ENCODE measurements around the gene RING1. TPM values are rescaled to one million over a fixed set of nuclear protein-coding genes. Genes with fewer than 3 reads are reported as not detected.

The RING1 gene
- total and polyA plus RNA-seq, 10 of the 15 experiments (the other 5 are each of a cell fraction or from before 2014, with no cell fraction given): 2.0 to 27.2 (median 15.8) TPM

DNA sequence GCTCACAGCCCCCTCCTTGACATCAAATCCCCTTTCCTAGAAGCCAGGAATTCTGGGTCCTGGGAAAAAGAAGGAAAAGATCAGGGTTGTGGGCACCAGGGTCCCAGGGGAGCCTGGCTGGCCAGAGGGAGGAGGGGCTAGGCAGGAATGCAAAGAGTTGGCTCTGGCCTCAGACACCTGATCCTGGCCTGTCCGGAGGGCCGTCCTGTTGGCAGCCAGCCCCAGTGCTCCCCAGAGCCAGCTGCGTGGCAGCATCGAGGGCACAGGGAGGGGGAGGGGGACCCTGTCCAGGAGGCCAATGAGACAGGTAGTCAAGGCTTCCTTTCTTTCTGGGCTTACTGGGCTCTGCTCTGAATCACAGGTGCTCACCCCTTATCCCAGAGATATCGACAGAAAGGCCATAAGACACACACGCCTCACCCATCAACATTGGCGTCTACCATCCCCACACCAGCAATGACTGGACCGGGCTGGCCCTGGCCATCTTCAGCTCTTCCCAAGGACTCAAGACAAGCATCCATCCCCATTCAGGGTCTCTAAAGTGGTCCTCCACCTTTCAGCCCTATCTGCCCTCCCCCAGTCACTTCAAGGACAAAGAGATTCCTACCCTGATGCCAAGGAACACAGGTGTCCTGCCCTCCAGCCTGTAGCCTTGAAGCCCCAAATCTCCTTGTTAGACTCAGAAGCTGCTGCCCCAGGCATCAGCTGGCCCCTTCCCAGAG is 16.8 kb upstream of the RING1 start:
- no peak overlapping the region for H3K4me2 ChIP-seq (ENCODE audit: control insufficient read depth, insufficient read depth)
- no peak overlapping the region for H3K4me3 ChIP-seq
- H3K4me1 ChIP-seq (ENCODE audit: control insufficient read depth, insufficient read depth, low read length): no peaks in the 10 kb centered on the region
- intact Hi-C loops (cut with micrococcal nuclease; ENCODE audit: unreplicated experiment): no loop called here
- H3K27me3 ChIP-seq (replicated peaks in 1 of 2; ENCODE audit: control insufficient read depth in 2 of 2, insufficient read depth in 2 of 2, low read length in 1 of 2): peaks cover 2 to 5% of the 10 kb centered on the region in 2 experiments
- no peaks in the 10 kb centered on the region for H4K20me1 ChIP-seq (ENCODE audit: control insufficient read depth, insufficient read depth)
- no TSS peak for BruUV-seq (replicated peaks)
- ATAC-seq (no peak; the same call in 1 of the 3 replicates), FAIRE-seq (no peak), DNase-seq (ENCODE audit: low read depth, low spot score) (no peak)
- H3K36me3 ChIP-seq (ENCODE audit: control insufficient read depth in 2 of 2, insufficient read depth in 2 of 2, low read length in 1 of 2): peaks cover 11 to 18% of the 10 kb centered on the region in 2 experiments
- POLR2A ChIA-PET: no interaction called here
- no peak overlapping the region for H3K9ac ChIP-seq (ENCODE audit: control insufficient read depth, insufficient read depth, low read length)
- in situ Hi-C loops (cut with MboI): no loop called here
- no peaks in the 10 kb centered on the region for H3K9me3 ChIP-seq (replicated peaks; ENCODE audit: control insufficient read depth, insufficient read depth, low read length)
- CTCF ChIA-PET: no interaction called here
- SMC1A ChIA-PET (ENCODE audit: uncharacterized antibody, unreplicated experiment): no interaction called here
- RAD21 ChIA-PET (ENCODE audit: unreplicated experiment): no interaction called here
- no peak overlapping the region for H2AFZ ChIP-seq (ENCODE audit: control insufficient read depth, low read depth, low read length)
- whole genome bisulfite sequencing (ENCODE audit: insufficient coverage, insufficient replicate concordance, low lambda C conversion rate, missing lambda C conversion rate): 74% methylated on average over 8 of the region's 8 CpGs
- H3K79me2 ChIP-seq (ENCODE audit: control insufficient read depth, insufficient read depth, low read length): no peaks in the 10 kb centered on the region
- H3K27ac ChIP-seq (ENCODE audit: control insufficient read depth, insufficient read depth): no peak overlapping the region
- TF ChIP-seq LARP7 (IDR thresholded peaks at IDR 0.05) (no peak), FOS (IDR thresholded peaks at IDR 0.05; ENCODE audit: borderline replicate concordance, extremely low read depth, insufficient read length) (no peak), EED (IDR thresholded peaks at IDR 0.05; ENCODE audit: low read depth) (no peak), BMI1 (IDR thresholded peaks at IDR 0.05; ENCODE audit: borderline replicate concordance) (no peak), NR2C2 (IDR thresholded peaks at IDR 0.05; ENCODE audit: borderline replicate concordance, control insufficient read depth, insufficient read length, low read depth) (no peak), SRF (IDR thresholded peaks at IDR 0.05; ENCODE audit: low read depth in 2 of 2, low read length in 2 of 2) (no peak), KLF5 (IDR thresholded peaks at IDR 0.05; ENCODE audit: partially characterized antibody) (no peak), NBN (IDR thresholded peaks at IDR 0.05) (no peak), STAT3 (IDR thresholded peaks at IDR 0.05; ENCODE audit: low read depth, low read length) (no peak), SMAD5 (IDR thresholded peaks at IDR 0.05; ENCODE audit: low read depth) (no peak), ATF7 (IDR thresholded peaks at IDR 0.05; ENCODE audit: low read depth) (no peak)
- TF ChIP-seq, protein P1, sequence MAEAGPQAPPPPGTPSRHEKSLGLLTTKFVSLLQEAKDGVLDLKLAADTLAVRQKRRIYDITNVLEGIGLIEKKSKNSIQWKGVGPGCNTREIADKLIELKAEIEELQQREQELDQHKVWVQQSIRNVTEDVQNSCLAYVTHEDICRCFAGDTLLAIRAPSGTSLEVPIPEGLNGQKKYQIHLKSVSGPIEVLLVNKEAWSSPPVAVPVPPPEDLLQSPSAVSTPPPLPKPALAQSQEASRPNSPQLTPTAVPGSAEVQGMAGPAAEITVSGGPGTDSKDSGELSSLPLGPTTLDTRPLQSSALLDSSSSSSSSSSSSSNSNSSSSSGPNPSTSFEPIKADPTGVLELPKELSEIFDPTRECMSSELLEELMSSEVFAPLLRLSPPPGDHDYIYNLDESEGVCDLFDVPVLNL (IDR thresholded peaks at IDR 0.05; ENCODE audit: low read depth, low read length): no peak
- TF ChIP-seq, protein P2, sequence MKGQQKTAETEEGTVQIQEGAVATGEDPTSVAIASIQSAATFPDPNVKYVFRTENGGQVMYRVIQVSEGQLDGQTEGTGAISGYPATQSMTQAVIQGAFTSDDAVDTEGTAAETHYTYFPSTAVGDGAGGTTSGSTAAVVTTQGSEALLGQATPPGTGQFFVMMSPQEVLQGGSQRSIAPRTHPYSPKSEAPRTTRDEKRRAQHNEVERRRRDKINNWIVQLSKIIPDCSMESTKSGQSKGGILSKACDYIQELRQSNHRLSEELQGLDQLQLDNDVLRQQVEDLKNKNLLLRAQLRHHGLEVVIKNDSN (IDR thresholded peaks at IDR 0.05; ENCODE audit: borderline replicate concordance, extremely low read length, insufficient read depth, low read depth, low read length): no peak
- TF ChIP-seq, protein P3, sequence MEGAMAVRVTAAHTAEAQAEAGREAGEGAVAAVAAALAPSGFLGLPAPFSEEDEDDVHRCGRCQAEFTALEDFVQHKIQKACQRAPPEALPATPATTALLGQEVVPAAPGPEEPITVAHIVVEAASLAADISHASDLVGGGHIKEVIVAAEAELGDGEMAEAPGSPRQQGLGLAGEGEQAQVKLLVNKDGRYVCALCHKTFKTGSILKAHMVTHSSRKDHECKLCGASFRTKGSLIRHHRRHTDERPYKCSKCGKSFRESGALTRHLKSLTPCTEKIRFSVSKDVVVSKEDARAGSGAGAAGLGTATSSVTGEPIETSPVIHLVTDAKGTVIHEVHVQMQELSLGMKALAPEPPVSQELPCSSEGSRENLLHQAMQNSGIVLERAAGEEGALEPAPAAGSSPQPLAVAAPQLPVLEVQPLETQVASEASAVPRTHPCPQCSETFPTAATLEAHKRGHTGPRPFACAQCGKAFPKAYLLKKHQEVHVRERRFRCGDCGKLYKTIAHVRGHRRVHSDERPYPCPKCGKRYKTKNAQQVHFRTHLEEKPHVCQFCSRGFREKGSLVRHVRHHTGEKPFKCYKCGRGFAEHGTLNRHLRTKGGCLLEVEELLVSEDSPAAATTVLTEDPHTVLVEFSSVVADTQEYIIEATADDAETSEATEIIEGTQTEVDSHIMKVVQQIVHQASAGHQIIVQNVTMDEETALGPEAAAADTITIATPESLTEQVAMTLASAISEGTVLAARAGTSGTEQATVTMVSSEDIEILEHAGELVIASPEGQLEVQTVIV (IDR thresholded peaks at IDR 0.05; ENCODE audit: borderline replicate concordance, partially characterized antibody): no peak
- TF ChIP-seq, protein P4, sequence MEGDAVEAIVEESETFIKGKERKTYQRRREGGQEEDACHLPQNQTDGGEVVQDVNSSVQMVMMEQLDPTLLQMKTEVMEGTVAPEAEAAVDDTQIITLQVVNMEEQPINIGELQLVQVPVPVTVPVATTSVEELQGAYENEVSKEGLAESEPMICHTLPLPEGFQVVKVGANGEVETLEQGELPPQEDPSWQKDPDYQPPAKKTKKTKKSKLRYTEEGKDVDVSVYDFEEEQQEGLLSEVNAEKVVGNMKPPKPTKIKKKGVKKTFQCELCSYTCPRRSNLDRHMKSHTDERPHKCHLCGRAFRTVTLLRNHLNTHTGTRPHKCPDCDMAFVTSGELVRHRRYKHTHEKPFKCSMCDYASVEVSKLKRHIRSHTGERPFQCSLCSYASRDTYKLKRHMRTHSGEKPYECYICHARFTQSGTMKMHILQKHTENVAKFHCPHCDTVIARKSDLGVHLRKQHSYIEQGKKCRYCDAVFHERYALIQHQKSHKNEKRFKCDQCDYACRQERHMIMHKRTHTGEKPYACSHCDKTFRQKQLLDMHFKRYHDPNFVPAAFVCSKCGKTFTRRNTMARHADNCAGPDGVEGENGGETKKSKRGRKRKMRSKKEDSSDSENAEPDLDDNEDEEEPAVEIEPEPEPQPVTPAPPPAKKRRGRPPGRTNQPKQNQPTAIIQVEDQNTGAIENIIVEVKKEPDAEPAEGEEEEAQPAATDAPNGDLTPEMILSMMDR (IDR thresholded peaks at IDR 0.05 in 2 of 3, conservative IDR thresholded peaks at IDR 0.05 in 1 of 3; ENCODE audit: control insufficient read depth in 2 of 3, extremely low read depth in 1 of 3, insufficient read depth in 1 of 3, low read depth in 3 of 3, low read length in 3 of 3): no peak
